Activated CD8-positive, alpha-beta T cell treated with anti-CD3 and anti-CD28 coated beads for 36 hours (primary cell): ENCODE results near the gene TBCC. TPM values are rescaled to one million over a fixed set of nuclear protein-coding genes. Genes with fewer than 3 reads are reported as not detected.
A peak's percentile ranks its signal among the peaks of the same experiment; 100 is the strongest.
"Not testable (repeated sequence)": the region's sequence is repeated elsewhere in the genome, so short reads cannot be mapped to it uniquely, and the experiment has no call there.

Experiments used
- ATAC-seq: fragments of 200-7000 bp; cut with Tn5 transposase; one replicate; pipeline ENCODE4 v1.10.0; 2021; ENCODE audit warnings: mild to moderate bottlenecking, moderate library complexity
- CTCF ChIA-PET: fragments of 350-600 bp; sonication (Branson Sonifier 250); formaldehyde crosslinking; loops from one replicate; lab custom pipeline; 2021; ENCODE audit warnings: antibody characterized with exemption; lab: Charles Lee
- POLR2A ChIA-PET: fragments of 350-600 bp; sonication (Branson Sonifier 250); formaldehyde crosslinking; loops from one replicate; lab custom pipeline; 2021; ENCODE audit warnings: antibody characterized with exemption; lab: Charles Lee
- DNase-seq: peaks from one replicate; pipeline ENCODE4 v3.0.0-alpha.2; 2020
- H3K27ac Mint-ChIP-seq: one replicate; pipeline ENCODE4 v1.8.0; 2021; ENCODE audit warnings: mild to moderate bottlenecking, mixed read lengths
- H3K27me3 Mint-ChIP-seq: one replicate; pipeline ENCODE4 v1.8.0; 2021; ENCODE audit warnings: mixed read lengths
- H3K36me3 Mint-ChIP-seq: one replicate; pipeline ENCODE4 v1.8.0; 2021; ENCODE audit warnings: low read depth, mixed read lengths
- H3K4me1 Mint-ChIP-seq: one replicate; pipeline ENCODE4 v1.8.0; 2021; ENCODE audit warnings: low read depth, mixed read lengths
- H3K4me3 Mint-ChIP-seq: one replicate; pipeline ENCODE4 v1.8.0; 2021; ENCODE audit warnings: mild to moderate bottlenecking, moderate library complexity, mixed read lengths
- H3K9me3 Mint-ChIP-seq: one replicate; pipeline ENCODE4 v1.8.0; 2021; ENCODE audit warnings: mixed read lengths
- intact Hi-C: fragments of 100-400 bp; cut with micrococcal nuclease; formaldehyde crosslinking; loops from one replicate; pipeline ENCODE4 v1.10.0; 2022
- total RNA-seq, 2 experiments: library from RNA; stranded (reverse); gene quantifications; one replicate each; pipeline ENCODE4 v1.2.3, GENCODE V29; 2021
- TF ChIP-seq, protein P1 (sequence below): fragments of 200-600 bp; IDR thresholded peaks from one replicate; pipeline ENCODE4 v1.8.0; 2022; ENCODE audit warnings: antibody characterized with exemption, mild to moderate bottlenecking

Gene TBCC
- total RNA-seq, 2 experiments from 2014 or later = 16.0 to 16.3 TPM

DNA sequence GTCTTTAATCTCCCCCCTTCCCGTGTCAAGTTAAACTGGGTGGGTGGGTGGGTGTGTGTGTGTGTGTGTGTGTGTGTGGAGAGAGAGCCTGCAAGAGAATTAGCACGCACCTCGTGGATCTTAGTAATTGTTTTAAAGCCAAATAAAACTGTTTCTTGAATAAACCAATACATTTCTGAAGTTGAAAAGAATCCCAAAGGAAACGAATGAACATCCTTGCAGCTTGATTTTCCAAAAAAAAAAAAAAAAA is 35.6 kb upstream of the TBCC start:
- ATAC-seq (no peak), DNase-seq (no peak)
- Mint-ChIP-seq H3K4me1 (peaks cover 48% of the 10 kb centered on the region), H3K4me3 (peak overlapping the region; percentile 75), H3K36me3 (peaks cover 19% of the 10 kb centered on the region), H3K27ac (peak overlapping the region; percentile 100), H3K9me3 (no peaks in the 10 kb centered on the region), H3K27me3 (no peaks in the 10 kb centered on the region)
- TF ChIP-seq, protein P1, sequence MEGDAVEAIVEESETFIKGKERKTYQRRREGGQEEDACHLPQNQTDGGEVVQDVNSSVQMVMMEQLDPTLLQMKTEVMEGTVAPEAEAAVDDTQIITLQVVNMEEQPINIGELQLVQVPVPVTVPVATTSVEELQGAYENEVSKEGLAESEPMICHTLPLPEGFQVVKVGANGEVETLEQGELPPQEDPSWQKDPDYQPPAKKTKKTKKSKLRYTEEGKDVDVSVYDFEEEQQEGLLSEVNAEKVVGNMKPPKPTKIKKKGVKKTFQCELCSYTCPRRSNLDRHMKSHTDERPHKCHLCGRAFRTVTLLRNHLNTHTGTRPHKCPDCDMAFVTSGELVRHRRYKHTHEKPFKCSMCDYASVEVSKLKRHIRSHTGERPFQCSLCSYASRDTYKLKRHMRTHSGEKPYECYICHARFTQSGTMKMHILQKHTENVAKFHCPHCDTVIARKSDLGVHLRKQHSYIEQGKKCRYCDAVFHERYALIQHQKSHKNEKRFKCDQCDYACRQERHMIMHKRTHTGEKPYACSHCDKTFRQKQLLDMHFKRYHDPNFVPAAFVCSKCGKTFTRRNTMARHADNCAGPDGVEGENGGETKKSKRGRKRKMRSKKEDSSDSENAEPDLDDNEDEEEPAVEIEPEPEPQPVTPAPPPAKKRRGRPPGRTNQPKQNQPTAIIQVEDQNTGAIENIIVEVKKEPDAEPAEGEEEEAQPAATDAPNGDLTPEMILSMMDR = no peak
- POLR2A ChIA-PET = interaction anchor here (0.6 to 10.7 kb wide), 9 partner anchors 10 to 218 kb away, joined by 3 to 166 read pairs (median 5); partner anchors contain the start of genes RPL7L1, TBCC and UBR2
- intact Hi-C loops = loop anchor here (5.0 kb wide), 1 partner anchor 34 kb away; the partner anchor contains the start of gene TBCC
- CTCF ChIA-PET = no interaction called here

DNA sequence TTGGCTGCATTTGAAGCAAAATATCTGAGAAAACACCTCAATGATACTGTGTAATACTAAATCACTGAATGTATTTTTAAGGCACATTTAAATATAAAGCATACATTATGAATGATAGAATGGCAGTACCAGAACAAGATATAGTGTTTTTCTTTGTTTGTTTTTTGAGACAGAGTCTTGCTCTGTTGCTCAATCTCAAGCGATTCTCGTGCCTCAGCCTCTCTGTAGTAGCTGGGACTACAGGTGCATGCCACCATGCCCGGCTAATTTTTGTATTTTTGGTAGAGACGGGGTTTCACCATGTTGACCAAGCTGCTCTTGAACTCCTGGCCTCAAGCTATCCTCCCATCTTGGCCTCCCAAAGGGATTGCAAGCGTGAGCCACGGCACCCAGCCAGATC is 33.6 kb upstream of the TBCC start:
- no peak for ATAC-seq

DNA sequence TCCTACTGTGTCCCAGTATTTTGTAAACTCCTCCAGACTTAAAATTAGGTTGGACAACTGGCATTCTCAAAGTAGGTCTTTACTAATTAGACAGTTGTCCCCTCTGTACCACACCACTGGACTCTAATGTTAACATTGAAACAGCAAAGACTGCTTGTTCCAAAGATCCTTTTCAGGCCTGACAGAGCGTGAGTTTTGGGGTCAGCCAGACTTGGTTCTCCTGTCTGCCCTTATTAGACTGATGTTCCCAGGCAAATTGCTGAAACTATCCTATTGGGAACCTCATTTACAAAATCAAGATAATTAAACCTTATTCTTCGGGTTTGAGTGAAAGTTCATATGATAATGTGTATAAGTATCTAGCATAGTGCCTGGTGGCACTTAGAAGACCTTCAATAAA is 32.2 kb upstream of the TBCC start:
- DNase-seq = no peak
- Mint-ChIP-seq H3K9me3 (no peaks in the 10 kb centered on the region), H3K36me3 (peaks cover 3% of the 10 kb centered on the region), H3K4me3 (no peak overlapping the region), H3K27ac (peak overlapping the region; percentile 45), H3K4me1 (peaks cover 57% of the 10 kb centered on the region), H3K27me3 (no peaks in the 10 kb centered on the region)
- ChIA-PET POLR2A (interaction anchor here (10.7 kb wide), 1 partner anchor 32 kb away, joined by 119 read pairs; the partner anchor contains the start of gene TBCC), CTCF (no interaction called here)
- intact Hi-C loops = no loop called here
- TF ChIP-seq, protein P1 = no peak
- no peak for ATAC-seq

More for the DNA sequence above, 33.6 kb upstream of the TBCC start:
- ChIA-PET CTCF (interaction anchor here (1.5 kb wide), 1 partner anchor 53 kb away, joined by 3 read pairs; no protein-coding TSS in a partner anchor), POLR2A (interaction anchor here (0.6 to 10.7 kb wide), 3 partner anchors 8 to 33 kb away, joined by 3 to 119 read pairs (median 5); partner anchors contain the start of gene TBCC)
- TF ChIP-seq, protein P1 = no peak
- H3K4me1 Mint-ChIP-seq = peaks cover 50% of the 10 kb centered on the region
- no peaks in the 10 kb centered on the region for H3K9me3 Mint-ChIP-seq
- no peaks in the 10 kb centered on the region for H3K27me3 Mint-ChIP-seq
- peaks cover 12% of the 10 kb centered on the region for H3K36me3 Mint-ChIP-seq
- H3K27ac Mint-ChIP-seq = no peak overlapping the region
- DNase-seq = no peak
- H3K4me3 Mint-ChIP-seq = no peak overlapping the region
- intact Hi-C loops = no loop called here

DNA sequence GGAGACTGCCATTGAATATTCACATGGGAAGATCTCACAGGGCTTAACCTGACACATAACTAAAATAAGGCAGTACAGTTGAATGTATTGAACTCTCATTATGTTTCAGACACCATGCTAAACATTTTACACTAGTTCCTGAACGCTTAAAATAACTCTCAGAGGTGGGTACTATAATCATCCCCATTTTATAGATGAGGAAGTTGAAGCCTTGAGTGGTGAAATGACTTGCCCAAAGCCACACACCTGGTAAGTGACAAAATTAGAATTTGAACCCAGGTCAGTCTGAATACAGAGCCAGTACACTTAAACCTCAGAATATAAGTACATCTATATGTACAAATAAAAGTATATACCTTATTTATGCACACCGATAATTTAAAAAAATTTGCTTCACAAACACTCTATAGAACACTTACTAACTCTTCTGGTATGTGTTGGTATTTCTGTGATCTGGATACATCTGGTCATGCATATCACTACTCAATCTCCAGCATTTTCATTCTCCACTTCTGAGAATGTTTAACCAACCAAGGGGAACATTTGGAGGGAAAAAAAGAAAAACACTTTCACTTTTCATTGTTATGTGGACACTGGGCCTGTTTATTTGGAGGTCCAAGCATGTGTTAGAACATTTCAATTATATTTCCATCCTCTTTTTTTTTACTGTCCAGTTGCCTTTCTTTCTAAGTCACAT is 31.4 kb upstream of the TBCC start:
- Mint-ChIP-seq H3K27ac (peak overlapping the region; percentile 58), H3K9me3 (no peaks in the 10 kb centered on the region), H3K4me3 (no peak overlapping the region), H3K36me3 (peaks cover 5% of the 10 kb centered on the region), H3K27me3 (no peaks in the 10 kb centered on the region), H3K4me1 (peaks cover 62% of the 10 kb centered on the region)
- CTCF ChIA-PET = no interaction called here
- POLR2A ChIA-PET = interaction anchor here (2.3 to 10.7 kb wide), 2 partner anchors 31 kb away, joined by 13 to 119 read pairs; partner anchors contain the start of gene TBCC
- intact Hi-C loops = no loop called here
- TF ChIP-seq, protein P1 = no peak
- DNase-seq (no peak), ATAC-seq (no peak)

DNA sequence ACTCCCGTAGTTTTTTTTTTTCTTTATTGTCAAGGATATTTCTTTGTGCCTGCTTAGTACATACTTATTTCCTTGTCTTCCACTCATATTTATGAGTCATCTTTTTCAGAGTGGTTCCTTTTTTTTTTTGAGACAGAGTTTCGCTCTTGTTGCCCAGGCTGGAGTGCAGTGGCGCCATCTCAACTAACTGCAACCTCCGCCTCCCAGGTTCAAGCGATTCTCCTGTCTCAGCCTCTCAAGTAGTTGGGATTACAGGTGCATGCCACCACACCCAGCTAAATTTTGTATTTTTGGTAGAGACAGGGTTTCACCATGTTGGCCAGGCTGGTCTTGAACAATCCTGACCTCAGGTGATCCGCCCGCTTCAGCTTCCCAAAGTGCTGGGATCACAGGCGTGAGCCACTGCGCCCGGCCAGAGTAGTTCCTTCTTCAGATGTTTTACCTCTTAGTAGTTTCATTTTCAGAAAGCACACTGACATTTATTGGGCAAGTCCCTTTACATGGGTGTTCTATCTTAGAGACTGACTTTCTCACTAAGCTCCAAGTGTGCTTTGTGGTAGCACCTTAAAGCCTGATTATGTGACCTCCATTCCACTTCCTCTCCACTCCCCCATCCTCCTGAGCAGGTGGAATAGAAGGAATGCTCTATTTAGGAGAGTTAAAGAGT is 29.1 kb upstream of the TBCC start:
- H3K36me3 Mint-ChIP-seq, H3K9me3 Mint-ChIP-seq, H3K27me3 Mint-ChIP-seq, intact Hi-C loops: not testable (repeated sequence)
- ATAC-seq (peak; percentile 62), DNase-seq (peak; percentile 65)
- Mint-ChIP-seq H3K4me3 (peak overlapping the region; percentile 67), H3K27ac (peak overlapping the region; percentile 97), H3K4me1 (peaks cover 68% of the 10 kb centered on the region)
- CTCF ChIA-PET = interaction anchor here (1.0 to 1.5 kb wide), 2 partner anchors 11 to 32 kb away, joined by 3 to 4 read pairs; no protein-coding TSS in a partner anchor
- POLR2A ChIA-PET = interaction anchor here (0.7 to 9.6 kb wide), 6 partner anchors 9 to 227 kb away, joined by 3 to 166 read pairs (median 6); partner anchors contain the start of genes BICRAL, RPL7L1 and TBCC
